ENCODE data around the gene CLASP1.

GRCh38 chr2:121359716-121360565 is 289.3 kb downstream of the CLASP1 start:
- TF ChIP-seq, protein P1, sequence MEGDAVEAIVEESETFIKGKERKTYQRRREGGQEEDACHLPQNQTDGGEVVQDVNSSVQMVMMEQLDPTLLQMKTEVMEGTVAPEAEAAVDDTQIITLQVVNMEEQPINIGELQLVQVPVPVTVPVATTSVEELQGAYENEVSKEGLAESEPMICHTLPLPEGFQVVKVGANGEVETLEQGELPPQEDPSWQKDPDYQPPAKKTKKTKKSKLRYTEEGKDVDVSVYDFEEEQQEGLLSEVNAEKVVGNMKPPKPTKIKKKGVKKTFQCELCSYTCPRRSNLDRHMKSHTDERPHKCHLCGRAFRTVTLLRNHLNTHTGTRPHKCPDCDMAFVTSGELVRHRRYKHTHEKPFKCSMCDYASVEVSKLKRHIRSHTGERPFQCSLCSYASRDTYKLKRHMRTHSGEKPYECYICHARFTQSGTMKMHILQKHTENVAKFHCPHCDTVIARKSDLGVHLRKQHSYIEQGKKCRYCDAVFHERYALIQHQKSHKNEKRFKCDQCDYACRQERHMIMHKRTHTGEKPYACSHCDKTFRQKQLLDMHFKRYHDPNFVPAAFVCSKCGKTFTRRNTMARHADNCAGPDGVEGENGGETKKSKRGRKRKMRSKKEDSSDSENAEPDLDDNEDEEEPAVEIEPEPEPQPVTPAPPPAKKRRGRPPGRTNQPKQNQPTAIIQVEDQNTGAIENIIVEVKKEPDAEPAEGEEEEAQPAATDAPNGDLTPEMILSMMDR (IDR thresholded peaks at IDR 0.05): no peak
- TF ChIP-seq POLR2A (IDR thresholded peaks at IDR 0.05): no peak
- no peak for TF ChIP-seq EP300 (IDR thresholded peaks at IDR 0.05)
- no peak for TF ChIP-seq POLR2AphosphoS5 (IDR thresholded peaks at IDR 0.05)

Measured in sigmoid colon (tissue), 4 donors.